WERI-Rb-1 (cell line): ENCODE results near the gene RSBN1L.
"Not testable (repeated sequence)": the region's sequence is repeated elsewhere in the genome, so short reads cannot be mapped to it uniquely, and the experiment has no call there.

Experiments used
- DNase-seq: peaks from one replicate; pipeline ENCODE4 v3.0.0-alpha.2; 2020
- H3K27ac ChIP-seq: fragments of 250-450 bp; sonication (Bioruptor Pico); 2 replicates; pipeline ENCODE4 v1.5.1; 2020; ENCODE audit warnings: mild to moderate bottlenecking, moderate library complexity
- H3K27me3 ChIP-seq: fragments of 250-450 bp; sonication (Bioruptor Pico); 2 replicates; pipeline ENCODE4 v1.5.1; 2021; ENCODE audit warnings: mild to moderate bottlenecking, low read depth, moderate library complexity; ENCODE audit not compliant: insufficient read depth, severe bottlenecking
- H3K36me3 ChIP-seq: fragments of 250-450 bp; sonication (Bioruptor Pico); 2 replicates; pipeline ENCODE4 v1.5.1; 2020; ENCODE audit warnings: mild to moderate bottlenecking, moderate library complexity
- H3K4me3 ChIP-seq: 2 replicates; pipeline ENCODE4 v1.5.1; 2011; ENCODE audit warnings: low read depth, mild to moderate bottlenecking, control low read depth, low read length
- H3K9me3 ChIP-seq: fragments of 250-450 bp; sonication (Bioruptor Pico); 2 replicates; pipeline ENCODE4 v1.5.1; 2021; ENCODE audit warnings: mild to moderate bottlenecking, moderate library complexity; ENCODE audit not compliant: severe bottlenecking
- TF ChIP-seq, protein P1 (sequence below): IDR thresholded peaks from 2 replicates; pipeline ENCODE4 v1.5.1; 2011; ENCODE audit warnings: low read depth, mild to moderate bottlenecking, control low read depth, inconsistent platforms, low read length

The RSBN1L gene

DNA sequence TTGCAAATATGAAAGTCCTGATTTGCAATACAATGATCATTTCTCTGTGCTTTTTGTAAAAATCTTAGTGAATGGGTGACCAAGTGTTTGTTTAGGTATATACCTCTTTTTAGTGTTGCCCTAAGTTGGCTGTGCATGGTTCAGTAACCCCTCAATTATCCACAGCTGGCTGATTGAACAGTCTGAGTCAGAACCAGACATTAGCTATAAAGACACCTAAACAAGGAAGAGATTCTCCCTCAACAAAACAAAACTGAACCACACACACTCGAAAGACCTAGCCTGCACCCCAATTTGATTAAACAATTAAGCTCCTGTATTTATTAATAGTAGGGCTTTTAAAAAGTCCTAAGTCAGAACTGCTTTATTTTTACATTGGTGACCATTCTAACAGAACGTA, 2.8 kb downstream of the RSBN1L start:
- DNase-seq, result no peak
- Histone ChIP-seq H3K9me3 (no peaks in the 10 kb centered on the region), H3K27me3 (no peaks in the 10 kb centered on the region), H3K27ac (no peak overlapping the region), H3K4me3 (no peak overlapping the region), H3K36me3 (peaks cover 22% of the 10 kb centered on the region)
- TF ChIP-seq, protein P1, sequence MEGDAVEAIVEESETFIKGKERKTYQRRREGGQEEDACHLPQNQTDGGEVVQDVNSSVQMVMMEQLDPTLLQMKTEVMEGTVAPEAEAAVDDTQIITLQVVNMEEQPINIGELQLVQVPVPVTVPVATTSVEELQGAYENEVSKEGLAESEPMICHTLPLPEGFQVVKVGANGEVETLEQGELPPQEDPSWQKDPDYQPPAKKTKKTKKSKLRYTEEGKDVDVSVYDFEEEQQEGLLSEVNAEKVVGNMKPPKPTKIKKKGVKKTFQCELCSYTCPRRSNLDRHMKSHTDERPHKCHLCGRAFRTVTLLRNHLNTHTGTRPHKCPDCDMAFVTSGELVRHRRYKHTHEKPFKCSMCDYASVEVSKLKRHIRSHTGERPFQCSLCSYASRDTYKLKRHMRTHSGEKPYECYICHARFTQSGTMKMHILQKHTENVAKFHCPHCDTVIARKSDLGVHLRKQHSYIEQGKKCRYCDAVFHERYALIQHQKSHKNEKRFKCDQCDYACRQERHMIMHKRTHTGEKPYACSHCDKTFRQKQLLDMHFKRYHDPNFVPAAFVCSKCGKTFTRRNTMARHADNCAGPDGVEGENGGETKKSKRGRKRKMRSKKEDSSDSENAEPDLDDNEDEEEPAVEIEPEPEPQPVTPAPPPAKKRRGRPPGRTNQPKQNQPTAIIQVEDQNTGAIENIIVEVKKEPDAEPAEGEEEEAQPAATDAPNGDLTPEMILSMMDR, result no peak

GRCh38 chr7:77702513-77702912, 6.3 kb downstream of the RSBN1L start:
- DNase-seq, result no peak
- H3K27me3 ChIP-seq, result no peaks in the 10 kb centered on the region
- no peaks in the 10 kb centered on the region for H3K9me3 ChIP-seq
- H3K36me3 ChIP-seq, result peaks cover 26% of the 10 kb centered on the region
- no peak overlapping the region for H3K4me3 ChIP-seq
- no peak overlapping the region for H3K27ac ChIP-seq
- TF ChIP-seq, protein P1, result no peak

DNA sequence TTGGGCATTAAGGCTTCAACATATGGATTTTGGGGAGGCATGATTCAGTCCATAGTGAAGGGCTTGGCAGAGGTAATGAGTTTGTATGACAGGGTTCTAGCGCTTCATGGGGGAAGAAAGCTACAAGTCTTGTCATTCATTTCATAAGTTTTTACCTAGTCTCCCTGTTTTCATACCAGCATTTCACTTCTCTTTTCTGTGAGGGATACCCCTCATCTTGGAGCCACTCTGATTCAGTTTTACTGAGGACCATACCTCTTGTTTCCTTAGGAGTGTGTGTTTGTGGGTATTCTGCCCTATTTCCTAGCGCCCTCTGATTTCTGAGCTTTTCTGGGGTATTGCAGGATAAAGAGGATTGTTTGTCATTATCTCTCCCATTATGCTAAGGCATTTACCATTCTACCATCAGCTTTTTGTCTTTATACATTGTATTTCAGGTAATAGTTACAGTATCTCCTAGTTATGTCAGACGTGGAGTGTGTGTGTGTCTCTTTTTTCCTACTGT, 6.8 kb downstream of the RSBN1L start:
- peaks cover 25% of the 10 kb centered on the region for H3K36me3 ChIP-seq
- H3K4me3 ChIP-seq, result no peak overlapping the region
- TF ChIP-seq, protein P1, result no peak
- H3K27me3 ChIP-seq, result no peaks in the 10 kb centered on the region
- DNase-seq, result no peak
- no peaks in the 10 kb centered on the region for H3K9me3 ChIP-seq
- no peak overlapping the region for H3K27ac ChIP-seq

- DNase-seq, H3K27me3 ChIP-seq, H3K9me3 ChIP-seq, H3K27ac ChIP-seq, H3K4me3 ChIP-seq: not testable (repeated sequence)
- peaks cover 23% of the 10 kb centered on the region for H3K36me3 ChIP-seq
Observed at GRCh38 chr7:77703669-77704068, 7.4 kb downstream of the RSBN1L start.

GRCh38 chr7:77707504-77707992, 11.3 kb downstream of the RSBN1L start:
- no peak overlapping the region for H3K27ac ChIP-seq
- peaks cover 23% of the 10 kb centered on the region for H3K36me3 ChIP-seq
- H3K4me3 ChIP-seq, result no peak overlapping the region
- DNase-seq, result no peak
- no peaks in the 10 kb centered on the region for H3K9me3 ChIP-seq
- TF ChIP-seq, protein P1, result no peak
- H3K27me3 ChIP-seq, result no peaks in the 10 kb centered on the region

GRCh38 chr7:77710067-77710466, 13.8 kb downstream of the RSBN1L start:
- DNase-seq, result no peak
- H3K27me3 ChIP-seq, result no peaks in the 10 kb centered on the region
- H3K36me3 ChIP-seq, result peaks cover 21% of the 10 kb centered on the region
- H3K27ac ChIP-seq, result no peak overlapping the region
- TF ChIP-seq, protein P1, result no peak
- no peak overlapping the region for H3K4me3 ChIP-seq
- no peaks in the 10 kb centered on the region for H3K9me3 ChIP-seq
